PC-9 (cell line): Measurements from ENCODE around the gene GPR137B. TPM values are rescaled to one million over a fixed set of nuclear protein-coding genes. Genes with fewer than 3 reads are reported as not detected.

Experiments used
- BruUV-seq: library from RNA; stranded (reverse); fragments of 400-500 nt; replicated peaks from 2 replicates; lab custom pipeline; 2021; lab: Mats Ljungman, UMichigan
- CTCF ChIA-PET: fragments of 300-600 bp; sonication (Branson Sonifier 250); formaldehyde crosslinking; loops from one replicate; lab custom pipeline; 2022; ENCODE audit warnings: antibody characterized with exemption; lab: Charles Lee
- POLR2A ChIA-PET: fragments of 300-600 bp; sonication (Branson Sonifier 250); formaldehyde crosslinking; loops from one replicate; lab custom pipeline; 2022; ENCODE audit warnings: antibody characterized with exemption; ENCODE audit not compliant: unreplicated experiment; lab: Charles Lee
- DNase-seq, 2 experiments: peaks; one replicate each; pipeline versions ENCODE4 v3.0.0 to v3.0.0-alpha.2; 2015 to 2022; ENCODE audit warnings: mixed read lengths in 1 of 2
- H2AFZ ChIP-seq: fragments of 200-600 bp; sonication (generic); 2 replicates; pipeline ENCODE4 v1.8.1; 2017; ENCODE audit warnings: antibody characterized with exemption
- H3F3A ChIP-seq: fragments of 200-600 bp; sonication (generic); 2 replicates; pipeline ENCODE4 v1.8.1; 2017; ENCODE audit warnings: antibody characterized with exemption, mild to moderate bottlenecking, low read depth; ENCODE audit not compliant: insufficient read depth
- H3K27ac ChIP-seq: fragments of 200-600 bp; sonication (generic); 2 replicates; pipeline ENCODE4 v1.6.1; 2016; ENCODE audit warnings: mixed run types
- H3K27me3 ChIP-seq: fragments of 200-600 bp; sonication (generic); 2 replicates; pipeline ENCODE4 v1.6.1; 2016; ENCODE audit warnings: low read depth, mixed run types; ENCODE audit not compliant: insufficient read depth
- H3K36me3 ChIP-seq: fragments of 200-600 bp; sonication (generic); 2 replicates; pipeline ENCODE4 v1.6.1; 2016; ENCODE audit warnings: low read depth, mixed run types
- H3K4me1 ChIP-seq: fragments of 200-600 bp; sonication (generic); replicated peaks from 2 replicates; pipeline ENCODE4 v1.6.1; 2016; ENCODE audit warnings: mixed run types; ENCODE audit not compliant: insufficient read depth
- H3K4me2 ChIP-seq: fragments of 200-600 bp; sonication (generic); 2 replicates; pipeline ENCODE4 v1.6.1; 2017; ENCODE audit warnings: mixed run types
- H3K4me3 ChIP-seq: fragments of 200-600 bp; sonication (generic); 2 replicates; pipeline ENCODE4 v1.6.1; 2016; ENCODE audit warnings: mixed run types
- H3K79me2 ChIP-seq: fragments of 200-600 bp; sonication (generic); 2 replicates; pipeline ENCODE4 v1.6.1; 2017; ENCODE audit warnings: low read depth, mixed run types
- H3K9me2 ChIP-seq: fragments of 200-600 bp; sonication (generic); 2 replicates; pipeline ENCODE4 v1.8.1; 2017; ENCODE audit warnings: mild to moderate bottlenecking; ENCODE audit not compliant: insufficient read depth
- H3K9me3 ChIP-seq: fragments of 200-600 bp; sonication (generic); 2 replicates; pipeline ENCODE4 v1.8.1; 2016; ENCODE audit warnings: low read depth; ENCODE audit not compliant: insufficient read depth
- H4K20me1 ChIP-seq: fragments of 200-600 bp; sonication (generic); 2 replicates; pipeline ENCODE4 v1.8.1; 2017; ENCODE audit not compliant: insufficient read depth
- EZH2 ChIP-seq: fragments of 200-600 bp; sonication (generic); IDR thresholded peaks from 2 replicates; pipeline ENCODE4 v1.8.0; 2017; ENCODE audit warnings: antibody characterized with exemption, low read depth
- intact Hi-C: fragments of 100-400 bp; cut with micrococcal nuclease; formaldehyde crosslinking; loops from one replicate; pipeline ENCODE4 v1.10.0; 2022; ENCODE audit not compliant: unreplicated experiment
- total RNA-seq: library from RNA; stranded (reverse); gene quantifications from 2 replicates; pipeline ENCODE4 v1.2.3, GENCODE V29; 2021
- TF ChIP-seq, protein P1 (sequence below): fragments of 200-600 bp; sonication (generic); conservative IDR thresholded peaks from 2 replicates; pipeline ENCODE4 v1.6.1; 2017; ENCODE audit warnings: mixed run types, antibody characterized with exemption, mild to moderate bottlenecking, moderate library complexity

GPR137B gene
- total RNA-seq, 1 experiment from 2014 or later = not detected

DNA sequence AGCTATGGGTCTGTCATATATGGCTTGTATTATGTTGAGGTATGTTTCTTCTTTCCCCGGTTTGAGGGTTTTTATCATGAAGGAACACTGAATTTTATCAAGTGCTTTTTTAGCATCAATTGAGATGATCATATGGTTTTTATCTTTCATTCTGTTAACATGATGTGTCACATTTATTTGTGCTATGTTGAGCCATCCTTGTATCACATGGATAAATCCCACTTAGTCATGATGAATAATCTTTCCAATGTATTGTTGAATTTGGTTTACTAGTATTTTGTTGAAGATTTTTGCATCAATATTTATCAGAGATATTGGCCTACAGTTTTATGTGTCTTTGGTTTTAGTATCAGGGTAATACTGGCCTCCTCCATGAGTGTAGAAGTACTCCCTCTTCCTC is 61.7 kb downstream of the GPR137B start:
- Histone ChIP-seq H2AFZ (no peak overlapping the region), H3K9me2 (no peaks in the 10 kb centered on the region; the same call in 1 of the 2 replicates), H4K20me1 (no peaks in the 10 kb centered on the region), H3K4me3 (no peak overlapping the region), H3K4me1 (no peaks in the 10 kb centered on the region), H3K27ac (no peak overlapping the region), H3K27me3 (no peaks in the 10 kb centered on the region), H3K36me3 (no peaks in the 10 kb centered on the region), H3K79me2 (no peaks in the 10 kb centered on the region), H3K9me3 (no peaks in the 10 kb centered on the region; the same call in 1 of the 2 replicates), H3F3A (no peaks in the 10 kb centered on the region), H3K4me2 (no peak overlapping the region)
- CTCF ChIA-PET = no interaction called here
- TF ChIP-seq EZH2 = no peak
- TF ChIP-seq, protein P1, sequence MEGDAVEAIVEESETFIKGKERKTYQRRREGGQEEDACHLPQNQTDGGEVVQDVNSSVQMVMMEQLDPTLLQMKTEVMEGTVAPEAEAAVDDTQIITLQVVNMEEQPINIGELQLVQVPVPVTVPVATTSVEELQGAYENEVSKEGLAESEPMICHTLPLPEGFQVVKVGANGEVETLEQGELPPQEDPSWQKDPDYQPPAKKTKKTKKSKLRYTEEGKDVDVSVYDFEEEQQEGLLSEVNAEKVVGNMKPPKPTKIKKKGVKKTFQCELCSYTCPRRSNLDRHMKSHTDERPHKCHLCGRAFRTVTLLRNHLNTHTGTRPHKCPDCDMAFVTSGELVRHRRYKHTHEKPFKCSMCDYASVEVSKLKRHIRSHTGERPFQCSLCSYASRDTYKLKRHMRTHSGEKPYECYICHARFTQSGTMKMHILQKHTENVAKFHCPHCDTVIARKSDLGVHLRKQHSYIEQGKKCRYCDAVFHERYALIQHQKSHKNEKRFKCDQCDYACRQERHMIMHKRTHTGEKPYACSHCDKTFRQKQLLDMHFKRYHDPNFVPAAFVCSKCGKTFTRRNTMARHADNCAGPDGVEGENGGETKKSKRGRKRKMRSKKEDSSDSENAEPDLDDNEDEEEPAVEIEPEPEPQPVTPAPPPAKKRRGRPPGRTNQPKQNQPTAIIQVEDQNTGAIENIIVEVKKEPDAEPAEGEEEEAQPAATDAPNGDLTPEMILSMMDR = no peak
- POLR2A ChIA-PET = no interaction called here
- DNase-seq = no peak
- intact Hi-C loops = no loop called here
- no TSS peak for BruUV-seq

DNA sequence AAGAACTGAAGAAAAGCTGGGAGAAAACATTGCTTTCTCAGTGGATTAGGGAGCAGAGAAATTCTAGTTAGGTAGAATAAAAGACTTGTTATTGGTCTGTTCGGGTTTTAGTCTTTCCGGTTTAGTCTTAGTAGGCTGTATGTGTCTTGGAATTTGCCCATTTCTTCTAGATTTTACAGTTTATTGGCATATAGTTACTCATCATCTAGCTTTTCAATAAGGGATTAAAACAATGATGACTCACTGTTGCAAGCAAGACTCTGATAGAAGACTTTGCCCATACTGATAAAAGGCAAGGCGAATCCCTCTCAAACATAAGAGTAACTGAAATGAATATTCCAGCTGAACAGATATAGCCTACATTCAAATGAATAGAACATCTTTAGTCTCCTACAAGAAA is 62.3 kb downstream of the GPR137B start:
- no TSS peak for BruUV-seq
- Histone ChIP-seq H3K79me2 (no peaks in the 10 kb centered on the region), H3F3A (no peaks in the 10 kb centered on the region), H3K4me2 (no peak overlapping the region), H3K4me1 (no peaks in the 10 kb centered on the region), H3K9me2 (no peaks in the 10 kb centered on the region; the same call in 1 of the 2 replicates), H3K27me3 (no peaks in the 10 kb centered on the region), H4K20me1 (no peaks in the 10 kb centered on the region), H3K27ac (no peak overlapping the region), H2AFZ (no peak overlapping the region), H3K36me3 (no peaks in the 10 kb centered on the region), H3K9me3 (no peaks in the 10 kb centered on the region; the same call in 1 of the 2 replicates), H3K4me3 (no peak overlapping the region)
- CTCF ChIA-PET = no interaction called here
- POLR2A ChIA-PET = no interaction called here
- TF ChIP-seq, protein P1 = no peak
- no peak for TF ChIP-seq EZH2
- DNase-seq = no peak
- intact Hi-C loops = no loop called here

DNA sequence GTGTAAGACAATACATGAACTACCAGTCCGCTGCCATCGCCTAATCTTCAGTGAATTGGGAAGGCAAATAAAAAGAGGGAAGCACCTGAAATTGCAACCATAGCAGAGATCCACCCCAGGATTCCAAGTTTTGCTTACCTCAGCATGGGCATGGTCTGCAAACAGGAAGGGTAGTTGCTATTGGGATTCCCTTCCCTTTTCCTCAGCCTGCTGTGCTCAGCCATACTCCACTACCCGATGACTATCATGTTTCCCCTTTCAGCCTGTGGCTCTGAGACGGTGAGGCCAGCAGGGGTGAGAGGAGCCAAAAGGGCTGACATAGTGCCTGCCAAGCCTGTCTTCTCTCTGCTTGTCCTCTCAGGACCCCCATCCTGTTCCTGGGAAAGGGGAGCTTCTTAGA is 64.2 kb downstream of the GPR137B start:
- H3K9me3 ChIP-seq = no peaks in the 10 kb centered on the region
- no peaks in the 10 kb centered on the region for H3K27me3 ChIP-seq
- no peaks in the 10 kb centered on the region for H3F3A ChIP-seq
- H3K4me2 ChIP-seq = no peak overlapping the region
- H3K79me2 ChIP-seq = no peaks in the 10 kb centered on the region
- ChIA-PET CTCF (no interaction called here), POLR2A (no interaction called here)
- no peak for DNase-seq
- TF ChIP-seq EZH2 = no peak
- TF ChIP-seq, protein P1 = no peak
- intact Hi-C loops = no loop called here
- H3K27ac ChIP-seq = no peak overlapping the region
- no peaks in the 10 kb centered on the region; the same call in 1 of the 2 replicates for H3K9me2 ChIP-seq
- H3K36me3 ChIP-seq = no peaks in the 10 kb centered on the region
- H3K4me3 ChIP-seq = no peak overlapping the region
- no peaks in the 10 kb centered on the region for H4K20me1 ChIP-seq
- no peaks in the 10 kb centered on the region for H3K4me1 ChIP-seq
- BruUV-seq = no TSS peak
- H2AFZ ChIP-seq = peak overlapping the region; percentile 34; the same call in 1 of the 2 replicates
